ENCODE measurements around the gene WFDC10B.

WFDC10B gene

DNA sequence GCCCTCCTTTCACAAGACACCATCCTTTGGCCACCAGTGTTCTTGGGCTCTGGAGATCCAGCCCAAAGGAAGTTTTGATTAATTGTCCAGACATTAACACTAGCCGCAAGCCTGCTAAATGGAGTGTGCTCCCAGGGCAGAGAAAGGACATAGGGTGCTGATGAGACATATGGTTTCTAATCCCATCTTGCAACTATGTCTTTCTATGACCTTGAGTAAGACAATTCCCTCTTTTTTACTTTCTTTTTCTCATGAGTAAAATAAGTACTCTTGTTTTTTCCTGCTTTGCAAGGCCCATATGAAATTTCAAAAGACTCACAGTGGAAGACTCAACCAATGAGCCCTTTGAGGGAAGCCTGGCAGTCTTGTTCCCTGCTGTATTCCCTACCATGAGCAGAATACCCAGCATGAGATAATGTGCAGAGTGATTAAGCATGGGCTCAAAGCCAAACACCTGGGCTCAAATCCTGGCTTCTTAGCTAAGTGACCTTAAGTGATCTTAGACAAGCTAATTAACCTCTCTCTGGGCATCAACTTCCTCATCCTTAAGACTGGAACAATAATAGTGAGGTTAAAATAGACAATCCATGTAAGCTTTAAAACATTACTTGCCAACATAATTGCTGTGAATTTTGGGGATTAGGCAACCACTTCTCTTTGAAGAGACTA, at the start of gene WFDC10B:
TSS of gene WFDC10B (minus strand) at position 51 of the 669 bp plus-strand sequence. CDS start 19,027 bp downstream, outside the sequence.
- TF ChIP-seq, protein P1, sequence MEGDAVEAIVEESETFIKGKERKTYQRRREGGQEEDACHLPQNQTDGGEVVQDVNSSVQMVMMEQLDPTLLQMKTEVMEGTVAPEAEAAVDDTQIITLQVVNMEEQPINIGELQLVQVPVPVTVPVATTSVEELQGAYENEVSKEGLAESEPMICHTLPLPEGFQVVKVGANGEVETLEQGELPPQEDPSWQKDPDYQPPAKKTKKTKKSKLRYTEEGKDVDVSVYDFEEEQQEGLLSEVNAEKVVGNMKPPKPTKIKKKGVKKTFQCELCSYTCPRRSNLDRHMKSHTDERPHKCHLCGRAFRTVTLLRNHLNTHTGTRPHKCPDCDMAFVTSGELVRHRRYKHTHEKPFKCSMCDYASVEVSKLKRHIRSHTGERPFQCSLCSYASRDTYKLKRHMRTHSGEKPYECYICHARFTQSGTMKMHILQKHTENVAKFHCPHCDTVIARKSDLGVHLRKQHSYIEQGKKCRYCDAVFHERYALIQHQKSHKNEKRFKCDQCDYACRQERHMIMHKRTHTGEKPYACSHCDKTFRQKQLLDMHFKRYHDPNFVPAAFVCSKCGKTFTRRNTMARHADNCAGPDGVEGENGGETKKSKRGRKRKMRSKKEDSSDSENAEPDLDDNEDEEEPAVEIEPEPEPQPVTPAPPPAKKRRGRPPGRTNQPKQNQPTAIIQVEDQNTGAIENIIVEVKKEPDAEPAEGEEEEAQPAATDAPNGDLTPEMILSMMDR (conservative IDR thresholded peaks at IDR 0.05; ENCODE audit: low read depth, low read length), result no peak
- H3K4me3 ChIP-seq (ENCODE audit: low read depth, low read length), result no peak within 1 kb of the TSS

DNA sequence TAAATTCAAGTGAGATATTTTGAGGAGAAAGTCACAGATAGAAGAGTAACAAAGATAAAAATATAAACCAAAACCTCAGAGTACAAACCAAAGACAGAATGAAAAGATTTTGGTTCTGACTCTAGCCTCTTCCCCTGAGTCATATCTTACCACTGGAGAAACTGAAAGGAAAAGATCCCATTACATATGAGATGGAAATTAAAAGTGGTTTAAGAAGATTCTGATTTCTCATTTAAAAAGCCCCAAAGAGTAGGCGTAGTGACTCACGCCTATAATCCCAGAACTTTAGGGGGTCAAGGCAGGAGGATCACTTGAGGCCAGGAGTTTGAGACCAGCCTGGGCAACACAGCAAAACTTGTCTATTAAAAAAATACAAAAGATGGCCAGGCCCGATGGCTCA, 47.9 kb upstream of the WFDC10B start:
- H3K4me3 ChIP-seq (ENCODE audit: low read depth, low read length), result no peak overlapping the region
- no peak for DNase-seq (ENCODE audit: low read depth)
- TF ChIP-seq, protein P1 (conservative IDR thresholded peaks at IDR 0.05; ENCODE audit: low read depth, low read length), result no peak

More for the DNA sequence above, at the start of gene WFDC10B:
- no peak for DNase-seq (ENCODE audit: low read depth)

DNA sequence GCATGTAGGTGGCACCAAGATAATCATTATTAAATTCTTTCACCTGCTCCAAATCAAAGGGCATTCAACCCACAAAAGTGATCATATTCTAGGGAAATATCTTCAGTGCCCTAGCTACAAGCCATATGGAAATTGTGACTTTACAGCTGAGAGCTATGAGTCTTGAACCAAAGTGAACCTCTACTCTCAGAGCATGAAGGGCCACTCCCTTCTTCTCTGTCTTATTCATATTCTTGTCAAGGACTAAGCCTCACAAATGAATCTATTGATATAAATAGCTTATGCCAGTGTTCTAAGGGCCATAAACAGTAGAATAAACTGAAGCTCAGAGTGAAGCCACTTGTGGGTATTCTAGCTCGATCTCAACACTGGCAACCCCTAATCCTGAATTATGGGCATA, 46.9 kb upstream of the WFDC10B start:
- DNase-seq (ENCODE audit: low read depth), result no peak
- TF ChIP-seq, protein P1 (conservative IDR thresholded peaks at IDR 0.05; ENCODE audit: low read depth, low read length), result no peak
- H3K4me3 ChIP-seq (ENCODE audit: low read depth, low read length), result no peak overlapping the region

DNA sequence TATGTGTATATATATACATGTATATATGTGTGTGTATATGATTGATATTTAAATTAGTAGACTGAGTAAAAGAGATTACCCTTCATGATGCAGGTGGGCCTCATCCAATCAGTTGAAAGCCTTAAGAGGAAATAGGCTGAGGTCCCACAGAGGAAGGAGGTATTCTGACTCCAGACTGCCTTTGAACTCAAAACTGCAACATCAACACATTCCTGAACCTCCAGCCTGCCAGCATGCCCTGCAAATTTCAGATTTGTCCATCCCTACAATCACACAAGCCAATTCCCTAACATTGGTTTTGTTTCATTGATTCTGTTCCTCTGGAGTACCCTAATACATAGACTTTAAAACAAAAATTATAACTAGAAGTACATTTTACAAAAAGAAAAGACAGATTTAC, 40.2 kb upstream of the WFDC10B start:
- TF ChIP-seq, protein P1 (conservative IDR thresholded peaks at IDR 0.05; ENCODE audit: low read depth, low read length), result no peak
- DNase-seq (ENCODE audit: low read depth), result no peak
- H3K4me3 ChIP-seq (ENCODE audit: low read depth, low read length), result no peak overlapping the region

DNA sequence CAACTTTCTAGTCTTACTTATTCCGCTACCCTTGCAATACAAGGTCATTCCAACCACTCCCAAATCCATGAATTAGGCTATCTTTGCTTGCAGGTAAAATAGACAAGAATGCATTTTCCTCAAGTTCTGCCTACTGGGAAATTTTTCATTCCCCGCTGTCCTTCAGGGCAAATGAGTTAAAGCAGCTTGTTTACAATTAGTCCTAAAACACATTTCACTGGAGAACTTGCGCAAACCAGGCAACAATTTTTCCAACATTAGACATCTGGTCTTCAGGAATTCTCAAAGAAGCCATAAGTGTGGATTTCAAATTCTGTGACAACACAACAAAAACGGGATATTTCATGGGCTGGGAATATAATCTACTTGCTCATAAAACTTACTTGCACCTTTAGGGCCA, 37.8 kb upstream of the WFDC10B start:
- H3K4me3 ChIP-seq (ENCODE audit: low read depth, low read length), result no peak overlapping the region
- TF ChIP-seq, protein P1 (conservative IDR thresholded peaks at IDR 0.05; ENCODE audit: low read depth, low read length), result no peak
- no peak for DNase-seq (ENCODE audit: low read depth)

DNA sequence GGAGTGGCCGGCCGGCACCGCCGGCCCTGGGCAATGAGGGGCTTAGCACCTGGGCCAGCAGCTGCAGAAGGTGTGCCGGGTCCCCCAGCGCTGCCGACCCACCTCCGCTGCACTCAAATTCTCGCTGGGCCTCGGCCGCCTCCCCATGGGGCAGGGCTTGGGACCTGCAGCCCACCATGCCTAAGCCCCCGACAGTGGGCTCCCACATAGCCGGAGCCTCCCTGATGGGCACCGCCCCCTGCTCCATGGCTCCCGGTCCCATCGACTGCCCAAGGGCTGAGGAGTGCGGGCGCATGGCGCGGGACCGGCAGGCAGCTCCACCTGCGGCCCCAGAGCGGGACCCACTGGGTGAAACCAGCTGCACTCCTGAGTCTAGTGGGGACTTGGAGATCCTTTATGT, 31.2 kb upstream of the WFDC10B start:
- DNase-seq (ENCODE audit: low read depth), result no peak
- TF ChIP-seq, protein P1 (conservative IDR thresholded peaks at IDR 0.05; ENCODE audit: low read depth, low read length), result no peak
- H3K4me3 ChIP-seq (ENCODE audit: low read depth, low read length), result no peak overlapping the region

DNA sequence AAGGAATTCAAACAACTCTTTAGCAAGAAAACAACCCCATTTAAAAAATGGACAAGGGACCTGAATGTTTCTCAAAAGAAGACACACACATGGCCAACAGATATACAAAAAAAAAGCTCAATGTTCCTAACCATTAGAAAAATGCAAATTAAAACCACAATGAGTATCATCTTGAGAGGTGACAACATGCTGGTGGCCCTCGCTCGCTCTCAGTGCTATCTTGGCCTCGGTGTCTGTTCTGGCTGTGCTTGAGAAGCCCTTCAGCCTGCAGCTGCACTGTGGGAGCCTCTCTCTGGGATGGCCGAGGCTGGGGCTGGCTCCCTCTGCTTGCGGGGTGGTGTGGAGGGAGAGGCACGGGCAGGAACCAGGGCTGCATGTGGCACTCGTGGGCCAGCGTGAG, 30.7 kb upstream of the WFDC10B start:
- no peak for DNase-seq (ENCODE audit: low read depth)
- H3K4me3 ChIP-seq (ENCODE audit: low read depth, low read length), result no peak overlapping the region
- TF ChIP-seq, protein P1 (conservative IDR thresholded peaks at IDR 0.05; ENCODE audit: low read depth, low read length), result no peak
